ENCODE data around the gene GPR37.

DNA sequence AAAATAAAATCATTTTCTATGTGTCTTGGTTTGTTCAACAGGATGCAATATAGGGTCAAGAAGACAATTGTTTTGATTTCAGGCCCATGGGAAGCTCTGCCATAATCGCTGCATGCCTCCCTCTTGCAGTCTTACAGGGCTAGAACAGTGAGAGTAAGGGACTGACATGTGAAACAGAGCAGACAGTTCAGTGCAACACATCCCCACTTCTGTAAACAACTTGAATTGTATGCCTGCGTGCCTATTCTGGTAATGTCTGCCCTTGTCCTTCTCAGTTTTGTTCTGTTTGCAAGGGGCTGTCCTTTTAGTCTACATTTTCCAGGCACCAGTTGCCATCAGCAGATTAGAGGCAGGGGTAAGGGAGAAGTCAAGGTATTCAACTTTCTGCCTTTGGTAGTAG, 34.8 kb upstream of the GPR37 start:
- TF ChIP-seq POLR2A (IDR thresholded peaks at IDR 0.05) (no peak), CTCF (IDR thresholded peaks at IDR 0.05) (no peak), EP300 (IDR thresholded peaks at IDR 0.05) (no peak), POLR2AphosphoS5 (IDR thresholded peaks at IDR 0.05) (no peak)

Measured in upper lobe of left lung (tissue), 4 donors.